GM19328 (cell line): ENCODE measurements around the gene SSBP4.

ENCODE experiments used
- ATAC-seq: cut with Tn5 transposase; IDR thresholded peaks from one replicate; pipeline ENCODE4 v1.9.1; 2021; ENCODE audit warnings: mild to moderate bottlenecking, moderate library complexity; ENCODE audit not compliant: unreplicated experiment

Gene SSBP4

GRCh38 chr19:18419699-18420460, 682 bp downstream of the SSBP4 start:
- no peak for ATAC-seq

GRCh38 chr19:18420930-18421329, 1.7 kb downstream of the SSBP4 start:
- ATAC-seq = no peak

GRCh38 chr19:18421371-18421959, 2.3 kb downstream of the SSBP4 start:
- ATAC-seq = no peak

- ATAC-seq = no peak
Observed at GRCh38 chr19:18422530-18423191, 3.5 kb downstream of the SSBP4 start.

- ATAC-seq = no peak
Observed at GRCh38 chr19:18423258-18424020, 4.2 kb downstream of the SSBP4 start.

- no peak for ATAC-seq
Observed at GRCh38 chr19:18424122-18424889, 5.1 kb downstream of the SSBP4 start.

- no peak for ATAC-seq
Observed at GRCh38 chr19:18424890-18425514, 5.8 kb downstream of the SSBP4 start.

GRCh38 chr19:18425515-18426415, 6.6 kb downstream of the SSBP4 start:
- ATAC-seq = no peak

GRCh38 chr19:18426416-18426767, 7.2 kb downstream of the SSBP4 start:
- no peak for ATAC-seq

- no peak for ATAC-seq
Observed at GRCh38 chr19:18427080-18427742, 8.0 kb downstream of the SSBP4 start.

- no peak for ATAC-seq
Observed at GRCh38 chr19:18427743-18428113, 8.5 kb downstream of the SSBP4 start.

- ATAC-seq = no peak
Observed at GRCh38 chr19:18428173-18428786, 9.1 kb downstream of the SSBP4 start.

- no peak for ATAC-seq
Observed at GRCh38 chr19:18428787-18429674, 9.8 kb downstream of the SSBP4 start.

GRCh38 chr19:18429717-18430416, 10.7 kb downstream of the SSBP4 start:
- no peak for ATAC-seq

GRCh38 chr19:18430417-18431144, 11.4 kb downstream of the SSBP4 start:
- no peak for ATAC-seq
